ENCODE data around the gene LTBP1. TPM values are rescaled to one million over a fixed set of nuclear protein-coding genes. Genes with fewer than 3 reads are reported as not detected.

Gene LTBP1
- total RNA-seq, 4 donors from 2014 or later, result 8.7 to 18.7 (median 13.0) TPM

- DNase-seq (ENCODE audit: low spot score in 2 of 2), result no peak
- Histone ChIP-seq H3K27ac (no peak overlapping the region), H3K4me1 (no peaks in the 10 kb centered on the region), H3K36me3 (no peaks in the 10 kb centered on the region), H3K27me3 (no peaks in the 10 kb centered on the region), H3K9me3 (peaks cover 10% of the 10 kb centered on the region), H3K4me3 (no peak overlapping the region)
- no peak for TF ChIP-seq EP300 (IDR thresholded peaks at IDR 0.05)
- TF ChIP-seq CTCF (IDR thresholded peaks at IDR 0.05), result no peak
- TF ChIP-seq POLR2A (IDR thresholded peaks at IDR 0.05), result no peak
- no peak for TF ChIP-seq POLR2AphosphoS5 (IDR thresholded peaks at IDR 0.05)
- 88% methylated on average over 1 of the region's 1 CpG for WGBS
Measured at GRCh38 chr2:33409417-33409955, 462.7 kb downstream of the LTBP1 start.

GRCh38 chr2:33411765-33412164 is 465.0 kb downstream of the LTBP1 start:
- peaks cover 10% of the 10 kb centered on the region for H3K9me3 ChIP-seq
- no peak overlapping the region for H3K4me3 ChIP-seq
- no peak for TF ChIP-seq POLR2AphosphoS5 (IDR thresholded peaks at IDR 0.05)
- TF ChIP-seq CTCF (IDR thresholded peaks at IDR 0.05), result no peak
- TF ChIP-seq EP300 (IDR thresholded peaks at IDR 0.05), result no peak
- TF ChIP-seq POLR2A (IDR thresholded peaks at IDR 0.05), result no peak
- H3K27ac ChIP-seq, result no peak overlapping the region
- H3K27me3 ChIP-seq, result no peaks in the 10 kb centered on the region
- H3K4me1 ChIP-seq, result no peaks in the 10 kb centered on the region
- no peaks in the 10 kb centered on the region for H3K36me3 ChIP-seq
- DNase-seq (ENCODE audit: low spot score in 2 of 2), result no peak
- WGBS, result 66% methylated on average over 3 of the region's 3 CpGs

- TF ChIP-seq EP300 (IDR thresholded peaks at IDR 0.05) (no peak), POLR2A (IDR thresholded peaks at IDR 0.05) (no peak), CTCF (IDR thresholded peaks at IDR 0.05) (no peak), POLR2AphosphoS5 (IDR thresholded peaks at IDR 0.05) (no peak)
- WGBS, result 40% methylated on average over 1 of the region's 1 CpG
- no peak overlapping the region for H3K27ac ChIP-seq
- H3K4me1 ChIP-seq, result no peaks in the 10 kb centered on the region
- H3K9me3 ChIP-seq, result peaks cover 7% of the 10 kb centered on the region
- no peak for DNase-seq (ENCODE audit: low spot score in 2 of 2)
- no peak overlapping the region for H3K4me3 ChIP-seq
- no peaks in the 10 kb centered on the region for H3K27me3 ChIP-seq
- H3K36me3 ChIP-seq, result no peaks in the 10 kb centered on the region
Measured at GRCh38 chr2:33412920-33413319, 466.2 kb downstream of the LTBP1 start.

- DNase-seq (ENCODE audit: low spot score in 2 of 2), result no peak
- H3K27ac ChIP-seq, result no peak overlapping the region
- H3K9me3 ChIP-seq, result no peaks in the 10 kb centered on the region
- H3K27me3 ChIP-seq, result no peaks in the 10 kb centered on the region
- no peaks in the 10 kb centered on the region for H3K36me3 ChIP-seq
- TF ChIP-seq POLR2A (IDR thresholded peaks at IDR 0.05) (no peak), EP300 (IDR thresholded peaks at IDR 0.05) (no peak), POLR2AphosphoS5 (IDR thresholded peaks at IDR 0.05) (no peak), CTCF (IDR thresholded peaks at IDR 0.05) (no peak)
- 79% methylated on average over 5 of the region's 5 CpGs for WGBS
- no peak overlapping the region for H3K4me3 ChIP-seq
- no peaks in the 10 kb centered on the region for H3K4me1 ChIP-seq
Measured at GRCh38 chr2:33419581-33420200, 472.9 kb downstream of the LTBP1 start.

GRCh38 chr2:33420726-33421125 is 474.0 kb downstream of the LTBP1 start:
- H3K4me1 ChIP-seq, result no peaks in the 10 kb centered on the region
- 89% methylated on average over 4 of the region's 4 CpGs for WGBS
- H3K27ac ChIP-seq, result no peak overlapping the region
- no peaks in the 10 kb centered on the region for H3K27me3 ChIP-seq
- no peak for DNase-seq (ENCODE audit: low spot score in 2 of 2)
- H3K4me3 ChIP-seq, result no peak overlapping the region
- no peaks in the 10 kb centered on the region for H3K9me3 ChIP-seq
- no peaks in the 10 kb centered on the region for H3K36me3 ChIP-seq
- no peak for TF ChIP-seq EP300 (IDR thresholded peaks at IDR 0.05)
- TF ChIP-seq CTCF (IDR thresholded peaks at IDR 0.05), result no peak
- no peak for TF ChIP-seq POLR2A (IDR thresholded peaks at IDR 0.05)
- TF ChIP-seq POLR2AphosphoS5 (IDR thresholded peaks at IDR 0.05), result no peak

Data from suprapubic skin (tissue), 4 donors.